Endothelial cell (in vitro differentiated cells): Measurements from ENCODE around the gene RUNX3. TPM values are rescaled to one million over a fixed set of nuclear protein-coding genes. Genes with fewer than 3 reads are reported as not detected.

Experiments used
- DNase-seq: peaks from one replicate; pipeline ENCODE4 v3.0.0; 2021; ENCODE audit warnings: low spot score
- H3K27ac Mint-ChIP-seq: one replicate; pipeline ENCODE4 v1.8.0; 2021; ENCODE audit warnings: mixed read lengths, inconsistent platforms; ENCODE audit not compliant: unreplicated experiment
- H3K27me3 Mint-ChIP-seq: one replicate; pipeline ENCODE4 v1.8.0; 2021; ENCODE audit warnings: mild to moderate bottlenecking, moderate library complexity, mixed read lengths, inconsistent platforms; ENCODE audit not compliant: unreplicated experiment
- H3K36me3 Mint-ChIP-seq: one replicate; pipeline ENCODE4 v1.8.0; 2021; ENCODE audit warnings: mild to moderate bottlenecking, low read depth, mixed read lengths, inconsistent platforms; ENCODE audit not compliant: unreplicated experiment
- H3K4me1 Mint-ChIP-seq: one replicate; pipeline ENCODE4 v1.8.0; 2021; ENCODE audit warnings: mild to moderate bottlenecking, mixed read lengths, inconsistent platforms; ENCODE audit not compliant: unreplicated experiment
- H3K4me3 Mint-ChIP-seq: one replicate; pipeline ENCODE4 v1.8.0; 2021; ENCODE audit warnings: mild to moderate bottlenecking, mixed read lengths, inconsistent platforms; ENCODE audit not compliant: unreplicated experiment
- H3K9me3 Mint-ChIP-seq: one replicate; pipeline ENCODE4 v1.8.0; 2021; ENCODE audit warnings: mixed read lengths, inconsistent platforms; ENCODE audit not compliant: unreplicated experiment
- total RNA-seq: library from RNA; stranded (reverse); fragmentation: NEBNext Ultra II Directional; extraction: Animal tissue kit (Norgen Biotek cat#: 25700); gene quantifications from one replicate; pipeline ENCODE4 v1.2.1, GENCODE V29; 2021; ENCODE audit not compliant: unreplicated experiment
- TF ChIP-seq, protein P1 (sequence below): fragments of 200-600 bp; sonication (generic); IDR thresholded peaks from one replicate; pipeline ENCODE4 v1.5.0; 2021; ENCODE audit warnings: antibody characterized with exemption; ENCODE audit not compliant: unreplicated experiment

Gene RUNX3
- total RNA-seq, 1 donor from 2014 or later = 1.8 TPM

DNA sequence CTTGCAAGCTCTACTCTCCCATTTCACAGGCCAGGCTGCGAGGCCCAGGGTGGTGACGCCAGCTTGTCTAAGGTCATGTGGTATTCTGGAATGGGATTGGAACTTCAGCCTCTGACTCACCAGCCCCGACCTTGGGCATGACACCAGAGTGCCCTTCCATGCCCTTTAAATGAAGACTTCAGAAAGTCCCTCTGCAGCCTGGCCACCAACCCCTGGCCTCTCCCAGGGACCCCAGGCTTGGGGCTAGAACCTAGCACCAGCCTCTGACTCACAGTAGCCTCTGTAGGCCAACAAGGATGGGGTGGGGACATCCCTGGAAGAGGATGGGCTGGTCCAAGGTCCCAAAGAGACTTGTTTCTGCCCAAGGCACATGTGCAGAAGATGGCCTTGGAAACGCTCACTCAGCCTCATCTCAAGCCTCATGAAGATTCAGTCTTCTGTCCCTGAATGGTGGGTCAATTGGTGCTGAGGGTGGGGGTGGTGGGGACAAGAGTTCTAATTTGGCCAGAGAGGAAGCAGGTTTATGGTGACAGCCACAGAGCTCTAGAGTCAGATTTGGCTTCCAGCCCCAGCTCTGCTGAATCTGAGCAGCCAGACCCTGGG, 36.1 kb upstream of the RUNX3 start:
- no peaks in the 10 kb centered on the region for H3K9me3 Mint-ChIP-seq
- H3K4me1 Mint-ChIP-seq = peaks cover 12% of the 10 kb centered on the region
- H3K27me3 Mint-ChIP-seq = peaks cover 5% of the 10 kb centered on the region
- no peak for DNase-seq
- H3K27ac Mint-ChIP-seq = no peak overlapping the region
- no peak overlapping the region for H3K4me3 Mint-ChIP-seq
- TF ChIP-seq, protein P1, sequence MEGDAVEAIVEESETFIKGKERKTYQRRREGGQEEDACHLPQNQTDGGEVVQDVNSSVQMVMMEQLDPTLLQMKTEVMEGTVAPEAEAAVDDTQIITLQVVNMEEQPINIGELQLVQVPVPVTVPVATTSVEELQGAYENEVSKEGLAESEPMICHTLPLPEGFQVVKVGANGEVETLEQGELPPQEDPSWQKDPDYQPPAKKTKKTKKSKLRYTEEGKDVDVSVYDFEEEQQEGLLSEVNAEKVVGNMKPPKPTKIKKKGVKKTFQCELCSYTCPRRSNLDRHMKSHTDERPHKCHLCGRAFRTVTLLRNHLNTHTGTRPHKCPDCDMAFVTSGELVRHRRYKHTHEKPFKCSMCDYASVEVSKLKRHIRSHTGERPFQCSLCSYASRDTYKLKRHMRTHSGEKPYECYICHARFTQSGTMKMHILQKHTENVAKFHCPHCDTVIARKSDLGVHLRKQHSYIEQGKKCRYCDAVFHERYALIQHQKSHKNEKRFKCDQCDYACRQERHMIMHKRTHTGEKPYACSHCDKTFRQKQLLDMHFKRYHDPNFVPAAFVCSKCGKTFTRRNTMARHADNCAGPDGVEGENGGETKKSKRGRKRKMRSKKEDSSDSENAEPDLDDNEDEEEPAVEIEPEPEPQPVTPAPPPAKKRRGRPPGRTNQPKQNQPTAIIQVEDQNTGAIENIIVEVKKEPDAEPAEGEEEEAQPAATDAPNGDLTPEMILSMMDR = no peak
- H3K36me3 Mint-ChIP-seq = no peaks in the 10 kb centered on the region

DNA sequence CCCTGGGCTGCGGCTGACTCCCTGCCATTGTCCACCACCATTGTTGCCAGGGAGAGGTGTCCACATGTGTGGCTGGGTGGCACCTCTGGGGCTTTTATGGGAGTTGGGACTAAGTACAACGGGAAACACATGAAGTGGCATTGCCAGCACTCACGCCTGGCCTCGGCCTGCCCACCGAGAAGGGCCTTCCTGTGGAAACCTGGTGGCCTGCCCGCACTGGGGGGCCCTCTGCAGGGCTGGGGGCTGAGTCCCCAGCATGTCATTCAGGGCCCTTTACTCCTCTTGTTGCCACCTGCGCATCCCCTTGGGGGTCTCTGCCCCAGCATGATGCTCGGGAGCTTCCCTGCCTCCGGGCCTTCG, 35.5 kb upstream of the RUNX3 start:
- DNase-seq = no peak
- TF ChIP-seq, protein P1 = no peak
- H3K4me3 Mint-ChIP-seq = no peak overlapping the region
- peaks cover 7% of the 10 kb centered on the region for H3K4me1 Mint-ChIP-seq
- H3K27me3 Mint-ChIP-seq = peaks cover 5% of the 10 kb centered on the region
- no peaks in the 10 kb centered on the region for H3K36me3 Mint-ChIP-seq
- H3K27ac Mint-ChIP-seq = no peak overlapping the region
- H3K9me3 Mint-ChIP-seq = no peaks in the 10 kb centered on the region

DNA sequence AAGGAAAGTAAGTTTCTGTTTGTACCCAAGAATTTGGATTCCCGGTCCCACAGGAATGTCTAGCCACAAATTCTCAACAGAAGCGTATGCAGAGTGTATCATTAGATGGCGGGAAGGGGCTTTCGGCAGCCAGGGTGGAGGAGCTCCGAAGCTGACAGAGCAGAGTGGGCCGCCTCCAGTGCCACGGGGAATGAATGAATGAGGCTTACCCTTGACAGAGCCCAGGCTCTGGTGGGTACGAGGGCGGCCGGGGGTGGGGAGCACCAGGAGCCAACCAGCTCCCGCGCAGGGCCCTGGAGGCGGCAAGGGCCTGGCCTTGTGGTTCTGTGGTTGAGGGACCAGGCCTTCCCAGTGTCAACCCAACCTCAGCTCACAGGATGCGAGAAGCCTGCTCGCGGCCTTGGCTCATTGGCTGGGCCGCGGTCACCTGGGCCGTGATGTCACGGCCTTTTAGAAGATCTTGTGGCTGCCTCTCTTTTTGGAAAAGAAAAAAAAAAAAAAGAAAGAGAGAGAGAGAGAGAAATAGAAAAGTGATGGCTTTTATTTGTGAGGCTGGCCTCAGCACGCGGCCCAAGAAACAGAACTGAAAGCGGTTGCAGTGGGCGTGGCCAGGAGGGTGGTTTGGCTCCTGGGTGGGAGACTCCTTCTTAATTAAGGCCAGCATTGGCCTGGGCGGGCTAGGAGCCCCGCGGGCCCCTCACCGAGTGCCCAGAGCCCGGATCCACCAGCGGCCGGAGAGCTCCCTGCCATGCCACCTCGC, 34.9 kb upstream of the RUNX3 start:
- no peak overlapping the region for H3K27ac Mint-ChIP-seq
- H3K9me3 Mint-ChIP-seq = no peaks in the 10 kb centered on the region
- no peak overlapping the region for H3K4me3 Mint-ChIP-seq
- H3K36me3 Mint-ChIP-seq = no peaks in the 10 kb centered on the region
- TF ChIP-seq, protein P1 = no peak
- peaks cover 5% of the 10 kb centered on the region for H3K27me3 Mint-ChIP-seq
- peaks cover 2% of the 10 kb centered on the region for H3K4me1 Mint-ChIP-seq
- no peak for DNase-seq

DNA sequence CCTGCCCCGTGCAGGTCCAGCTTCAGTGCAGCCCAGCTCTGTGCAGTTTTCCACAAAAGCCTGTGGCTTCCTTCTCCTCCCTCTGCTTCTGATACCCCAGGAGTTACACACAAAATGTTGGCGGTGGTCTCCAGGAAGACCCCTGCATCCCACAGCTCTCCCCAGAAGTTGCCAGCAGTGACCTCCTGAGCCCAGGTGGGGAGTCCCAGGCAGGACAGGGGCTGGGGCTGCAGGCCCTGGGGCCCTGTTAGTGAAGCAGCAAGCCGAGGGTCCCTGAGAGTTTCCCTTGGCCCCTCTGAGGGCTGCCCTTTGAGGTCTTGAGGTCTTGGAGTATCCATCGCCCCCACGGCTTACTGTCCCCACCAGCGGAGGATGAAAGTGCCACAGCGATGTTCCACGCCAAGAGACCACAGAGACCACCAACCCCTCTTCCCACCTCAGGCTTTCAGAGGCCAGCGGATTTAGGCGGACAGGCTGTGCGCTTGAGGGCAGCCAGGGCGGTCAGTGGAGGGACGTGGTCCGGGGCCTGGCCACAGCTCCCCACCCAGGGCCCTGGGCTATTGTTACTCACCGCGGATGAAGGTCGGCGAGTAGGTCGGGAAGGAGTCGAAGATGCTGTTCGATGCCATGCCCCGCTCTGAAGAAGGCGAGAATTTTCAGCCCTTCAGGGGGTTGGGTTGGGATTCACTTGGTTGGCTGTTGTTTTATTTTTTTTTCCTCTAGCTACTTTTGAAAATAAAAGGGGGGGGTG, 34.0 kb upstream of the RUNX3 start:
- no peaks in the 10 kb centered on the region for H3K36me3 Mint-ChIP-seq
- TF ChIP-seq, protein P1 = no peak
- H3K9me3 Mint-ChIP-seq = no peaks in the 10 kb centered on the region
- H3K4me3 Mint-ChIP-seq = no peak overlapping the region
- H3K27ac Mint-ChIP-seq = no peak overlapping the region
- no peak for DNase-seq
- H3K4me1 Mint-ChIP-seq = no peaks in the 10 kb centered on the region
- H3K27me3 Mint-ChIP-seq = peaks cover 8% of the 10 kb centered on the region
